ENCODE results near the gene SIPA1L3.

Gene SIPA1L3

GRCh38 chr19:38148337-38148736, 241.3 kb downstream of the SIPA1L3 start:
- DNase-seq (ENCODE audit: low spot score), result no peak
- in situ Hi-C loops (cut with MboI; ENCODE audit: low sequenced_read_pairs, unreplicated experiment), result no loop called here
- no peak for TF ChIP-seq CTCF (IDR thresholded peaks at IDR 0.05; ENCODE audit: borderline replicate concordance, control extremely low read depth, extremely low read depth, insufficient read depth, missing control alignments)

- DNase-seq (ENCODE audit: low spot score), result no peak
- in situ Hi-C loops (cut with MboI; ENCODE audit: low sequenced_read_pairs, unreplicated experiment), result no loop called here
Measured at GRCh38 chr19:38149661-38150061, 242.7 kb downstream of the SIPA1L3 start.

GRCh38 chr19:38151242-38151641, 244.2 kb downstream of the SIPA1L3 start:
- no peak for TF ChIP-seq CTCF (IDR thresholded peaks at IDR 0.05; ENCODE audit: borderline replicate concordance, control extremely low read depth, extremely low read depth, insufficient read depth, missing control alignments)
- DNase-seq (ENCODE audit: low spot score), result no peak

More at GRCh38 chr19:38149661-38150061, 242.7 kb downstream of the SIPA1L3 start:
- no peak for TF ChIP-seq CTCF (IDR thresholded peaks at IDR 0.05; ENCODE audit: borderline replicate concordance, control extremely low read depth, extremely low read depth, insufficient read depth, missing control alignments)

GRCh38 chr19:38152461-38153379, 245.7 kb downstream of the SIPA1L3 start:
- DNase-seq (ENCODE audit: low spot score), result no peak
- in situ Hi-C loops (cut with MboI; ENCODE audit: low sequenced_read_pairs, unreplicated experiment), result no loop called here
- TF ChIP-seq CTCF (IDR thresholded peaks at IDR 0.05; ENCODE audit: borderline replicate concordance, control extremely low read depth, extremely low read depth, insufficient read depth, missing control alignments), result no peak

More at GRCh38 chr19:38151242-38151641, 244.2 kb downstream of the SIPA1L3 start:
- in situ Hi-C loops (cut with MboI; ENCODE audit: low sequenced_read_pairs, unreplicated experiment), result no loop called here

GRCh38 chr19:38155453-38155852, 248.4 kb downstream of the SIPA1L3 start:
- in situ Hi-C loops (cut with MboI; ENCODE audit: low sequenced_read_pairs, unreplicated experiment), result no loop called here
- no peak for TF ChIP-seq CTCF (IDR thresholded peaks at IDR 0.05; ENCODE audit: borderline replicate concordance, control extremely low read depth, extremely low read depth, insufficient read depth, missing control alignments)
- DNase-seq (ENCODE audit: low spot score), result no peak

- in situ Hi-C loops (cut with MboI; ENCODE audit: low sequenced_read_pairs, unreplicated experiment), result no loop called here
- TF ChIP-seq CTCF (IDR thresholded peaks at IDR 0.05; ENCODE audit: borderline replicate concordance, control extremely low read depth, extremely low read depth, insufficient read depth, missing control alignments), result no peak
- DNase-seq (ENCODE audit: low spot score), result no peak
Measured at GRCh38 chr19:38158730-38159129, 251.7 kb downstream of the SIPA1L3 start.
